MV-4-11 (cell line): ENCODE data around the gene PPP1R37.

ENCODE experiments used
- DNase-seq: peaks from one replicate; lab custom pipeline; 2025; lab: John Stamatoyannopoulos, UW

PPP1R37 gene

GRCh38 chr19:45095496-45096413, 2.8 kb downstream of the PPP1R37 start:
- peak; percentile 25 for DNase-seq

DNA sequence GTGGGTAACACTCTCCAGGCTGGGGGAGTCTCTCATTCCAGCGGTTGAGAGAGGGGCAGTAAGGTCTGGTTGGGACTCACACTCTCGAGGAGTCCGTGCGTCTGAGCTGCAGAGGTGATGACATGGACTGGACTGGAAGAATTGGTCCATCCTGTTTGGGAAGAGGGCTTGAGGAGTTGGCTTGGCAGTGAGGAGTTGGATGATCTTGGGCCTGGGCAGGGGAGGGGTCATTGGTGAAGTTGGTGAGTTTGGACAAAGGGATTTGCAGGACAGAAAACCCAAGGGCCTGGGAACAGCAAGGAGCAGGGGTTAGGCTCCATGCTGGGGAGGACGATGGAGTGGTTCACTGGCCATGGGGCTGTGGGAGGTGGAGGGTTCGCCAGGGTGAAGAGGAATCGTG, 3.7 kb downstream of the PPP1R37 start:
- DNase-seq, result no peak

DNA sequence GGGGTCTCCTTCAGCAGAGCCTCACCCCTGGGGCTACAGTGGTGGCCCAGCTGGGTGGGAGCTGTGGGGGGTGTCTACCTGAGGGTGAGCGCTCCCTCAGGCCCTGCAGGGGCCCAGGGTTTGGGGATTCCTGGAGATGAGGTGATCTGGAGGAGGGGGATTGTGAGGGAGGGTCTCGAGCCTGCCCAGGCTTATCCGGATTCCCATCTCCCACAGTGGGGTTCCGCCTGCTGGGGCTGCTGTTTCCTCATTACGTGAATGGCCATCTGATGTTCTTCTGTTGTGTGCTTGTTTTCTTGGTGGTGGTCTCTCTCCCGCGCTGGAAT, 4.4 kb downstream of the PPP1R37 start:
- no peak for DNase-seq

DNA sequence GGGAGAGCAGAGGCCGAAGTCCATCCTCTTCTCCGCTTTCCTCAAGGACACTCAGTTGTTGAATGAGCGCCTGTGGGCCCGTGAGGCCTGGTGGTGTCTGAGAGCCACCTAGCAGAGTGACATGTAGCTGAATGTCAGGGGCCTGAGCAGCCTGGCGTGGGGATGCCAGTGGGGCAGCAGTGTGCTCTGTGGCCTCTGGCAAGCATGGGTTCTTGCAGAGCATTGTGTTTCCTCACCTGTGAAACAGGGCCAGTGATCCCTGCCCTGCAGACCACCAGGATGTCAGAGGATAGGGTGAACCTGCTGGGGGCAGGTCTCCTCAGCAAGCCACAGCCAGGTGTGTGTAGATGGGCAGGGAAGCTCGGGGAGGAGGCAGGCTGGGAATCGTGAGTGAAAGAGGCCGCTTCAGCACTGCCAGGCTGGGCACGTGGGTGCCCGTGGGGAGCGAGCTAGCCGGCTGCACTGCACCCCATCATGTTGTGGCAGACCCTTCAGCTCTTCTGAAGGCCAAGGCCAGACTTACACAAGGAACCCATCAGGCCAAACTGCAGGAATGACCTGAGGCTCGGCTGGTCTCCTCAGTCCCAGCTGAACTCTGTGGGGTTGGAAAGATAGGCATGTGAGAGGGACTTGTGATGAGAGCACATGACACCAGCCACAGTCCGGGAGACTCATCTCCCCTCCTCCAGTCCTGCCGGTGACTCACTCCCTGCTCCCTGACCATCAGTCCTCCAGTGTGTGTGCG, 5.0 kb downstream of the PPP1R37 start:
- peak; percentile 80 for DNase-seq

DNA sequence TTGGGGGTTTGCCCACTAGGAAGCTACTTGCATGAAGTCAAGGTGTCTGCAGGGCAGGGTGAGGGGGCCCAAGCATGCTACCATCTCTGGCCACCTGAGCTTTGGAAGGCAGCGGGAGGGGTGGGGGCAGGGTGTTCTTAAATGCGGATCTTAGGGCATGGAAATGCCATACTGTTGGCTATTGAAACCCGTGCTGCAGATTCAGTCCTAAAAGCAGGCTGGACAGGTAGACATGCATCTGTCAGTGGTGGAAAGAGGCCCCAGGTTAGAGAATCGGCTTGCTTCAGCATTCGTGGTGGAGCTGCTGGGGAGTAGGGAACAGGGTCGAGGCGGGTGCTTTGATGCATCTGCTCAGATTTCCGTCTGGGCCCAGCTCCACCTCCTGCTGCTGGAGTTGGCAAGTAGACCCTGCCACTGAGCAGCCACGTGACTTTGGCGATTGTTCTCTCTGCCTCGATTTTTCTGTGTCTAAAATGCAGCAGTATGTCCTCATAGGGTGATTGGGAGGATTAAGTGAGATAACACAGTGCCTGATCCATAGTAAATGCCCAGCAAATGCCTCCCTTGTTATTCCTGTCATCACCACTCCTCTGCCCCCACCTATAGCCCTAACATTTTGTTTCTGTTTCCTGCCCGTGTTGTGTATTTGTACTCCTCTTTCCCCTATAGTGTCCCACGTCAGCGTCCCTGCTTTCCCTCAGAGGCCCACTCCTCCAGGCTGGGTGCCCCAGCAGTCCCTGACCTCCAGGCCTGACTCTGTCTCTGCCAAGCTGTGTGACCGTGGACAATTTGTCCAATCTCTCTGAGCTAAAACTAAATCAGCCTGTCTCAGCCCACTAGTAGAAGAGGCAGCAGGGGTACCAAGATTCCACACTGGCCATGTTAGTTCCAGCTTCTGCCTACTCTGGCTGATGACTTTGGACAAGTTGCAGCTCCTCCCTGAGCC, 5.8 kb downstream of the PPP1R37 start:
- DNase-seq, result no peak

DNA sequence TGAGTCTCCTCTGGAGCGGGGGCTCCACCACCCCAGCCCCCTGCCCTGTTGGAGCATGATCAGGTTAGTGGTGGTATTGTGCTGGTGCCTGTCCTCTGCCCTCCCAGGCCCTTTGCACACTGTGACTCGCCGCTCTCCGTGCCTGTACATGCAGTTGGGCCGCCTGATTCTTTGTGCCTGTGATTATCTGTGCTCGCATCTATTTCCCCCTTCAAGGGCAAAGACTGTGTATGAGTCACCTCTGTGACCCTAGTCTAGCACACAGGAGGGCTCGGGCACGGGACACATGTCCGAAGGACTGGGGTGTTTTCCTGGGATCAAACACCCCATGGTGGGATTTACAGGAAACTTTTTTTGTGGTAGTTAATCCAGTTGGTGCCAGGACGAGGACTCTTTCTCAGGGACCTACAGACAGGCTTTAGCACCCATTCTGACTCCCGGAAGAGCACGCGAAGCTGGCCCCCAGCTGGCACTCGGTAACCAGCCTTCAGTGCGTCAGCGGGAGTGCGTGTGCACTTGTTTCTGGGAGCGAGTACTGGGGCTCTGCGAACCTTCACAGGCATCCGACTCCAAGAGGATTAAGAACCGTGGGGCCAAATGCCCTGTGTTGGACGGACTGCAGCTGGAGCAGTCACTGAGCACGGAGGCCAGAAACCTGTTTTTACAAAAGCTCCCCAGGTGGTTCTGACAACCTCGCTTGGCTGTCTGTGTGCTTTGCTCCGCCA, 6.7 kb downstream of the PPP1R37 start:
- DNase-seq, result no peak

- DNase-seq, result no peak
Measured at GRCh38 chr19:45100201-45100600, 7.2 kb downstream of the PPP1R37 start.

- DNase-seq, result no peak
Measured at GRCh38 chr19:45100846-45101252, 7.9 kb downstream of the PPP1R37 start.

DNA sequence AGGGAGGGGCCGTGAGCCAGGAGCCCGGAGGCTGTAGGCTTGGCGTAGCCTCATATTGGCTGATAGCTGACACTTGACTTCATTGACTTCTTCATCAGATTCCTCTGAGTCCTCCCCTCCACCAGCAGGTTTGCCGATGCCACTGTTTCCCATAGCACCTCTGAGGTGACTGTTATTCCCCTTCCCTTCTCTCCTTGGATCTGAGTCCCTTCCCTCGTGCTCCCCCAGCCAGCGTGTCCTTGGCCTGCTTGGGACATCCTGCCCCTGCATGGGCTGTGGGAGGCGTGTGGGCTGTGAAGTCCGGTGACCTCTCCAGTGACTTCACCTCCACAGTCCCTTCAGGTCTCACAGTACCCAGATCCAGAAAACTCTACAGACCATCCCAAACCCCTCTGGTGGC, 8.8 kb downstream of the PPP1R37 start:
- no peak for DNase-seq

GRCh38 chr19:45102481-45102880, 9.5 kb downstream of the PPP1R37 start:
- no peak for DNase-seq

- DNase-seq, result no peak
Measured at GRCh38 chr19:45103156-45103507, 10.2 kb downstream of the PPP1R37 start.

- DNase-seq, result no peak
Measured at GRCh38 chr19:45103508-45104319, 10.7 kb downstream of the PPP1R37 start.

DNA sequence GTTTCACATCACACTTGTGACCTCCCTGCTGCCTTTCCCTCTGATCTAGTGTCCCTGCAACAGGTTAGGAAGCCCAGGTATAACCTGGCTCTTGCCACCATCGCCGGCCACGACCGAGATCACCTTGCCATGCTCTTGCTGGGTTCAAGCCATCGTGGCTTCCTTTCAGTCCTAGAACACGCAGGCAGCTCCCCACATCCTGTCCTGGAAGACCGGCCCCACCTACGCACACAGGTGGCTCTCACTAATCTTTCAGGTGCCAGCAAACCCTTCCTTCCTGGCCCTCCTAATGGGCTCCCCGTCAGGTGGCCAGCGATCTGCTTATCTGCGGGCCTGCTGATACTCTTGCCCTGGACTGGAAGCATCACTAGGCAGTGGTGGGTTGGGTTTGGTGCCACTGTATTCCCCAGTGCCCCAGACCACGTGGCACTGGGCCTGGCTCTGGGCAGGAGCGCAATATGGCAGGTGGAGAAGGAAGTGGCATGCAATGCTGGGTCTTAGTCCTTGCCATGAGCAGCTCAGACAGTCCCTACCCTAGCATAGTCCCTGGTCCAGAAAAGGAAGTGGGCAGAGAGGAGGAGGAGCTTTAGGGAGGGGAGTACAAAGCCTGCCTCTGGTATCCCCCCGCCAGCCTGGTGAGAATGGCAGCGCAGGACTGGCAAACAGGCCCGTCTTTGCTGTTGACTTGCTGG, 11.8 kb downstream of the PPP1R37 start:
- DNase-seq, result peak; percentile 32

- peak; percentile 18 for DNase-seq
Measured at GRCh38 chr19:45106363-45106762, 13.4 kb downstream of the PPP1R37 start.

DNA sequence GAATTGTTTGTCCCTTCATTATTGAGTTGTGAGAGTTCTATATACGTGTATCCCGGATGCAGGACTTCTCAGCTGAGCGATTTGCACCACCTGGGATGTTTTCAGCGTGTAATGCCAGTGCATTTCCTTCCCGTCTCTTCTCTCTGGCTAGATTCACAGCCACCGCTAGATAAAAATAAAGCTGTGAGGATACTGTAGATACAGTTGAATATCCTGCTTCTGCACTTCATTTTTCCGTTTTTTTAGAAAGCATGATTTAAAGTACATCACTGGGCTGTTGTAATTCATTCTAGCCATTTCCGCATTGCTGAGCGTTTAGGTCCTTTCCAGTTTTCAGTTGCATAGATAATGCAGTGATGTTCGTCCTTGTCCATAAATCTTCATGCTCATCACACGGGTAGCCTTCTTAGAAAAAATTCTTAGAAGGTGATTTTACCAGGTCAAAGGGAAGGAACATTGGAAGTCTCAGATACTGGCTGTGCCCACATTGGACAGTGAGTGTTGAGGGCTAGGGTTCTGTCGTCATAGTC, 14.7 kb downstream of the PPP1R37 start:
- DNase-seq, result peak; percentile 51

- peak; percentile 24 for DNase-seq
Measured at GRCh38 chr19:45110851-45111266, 17.9 kb downstream of the PPP1R37 start.

GRCh38 chr19:45112111-45112827, 19.3 kb downstream of the PPP1R37 start:
- DNase-seq, result no peak

- no peak for DNase-seq
Measured at GRCh38 chr19:45113628-45114027, 20.6 kb downstream of the PPP1R37 start.

- DNase-seq, result no peak
Measured at GRCh38 chr19:45114116-45114515, 21.1 kb downstream of the PPP1R37 start.
